Lower leg skin (tissue), 4 donors: ENCODE measurements around the gene BEX3. TPM values are rescaled to one million over a fixed set of nuclear protein-coding genes. Genes with fewer than 3 reads are reported as not detected.
A peak's percentile ranks its signal among the peaks of the same experiment; 100 is the strongest.
"Not testable (repeated sequence)": the region's sequence is repeated elsewhere in the genome, so short reads cannot be mapped to it uniquely, and the experiment has no call there.

ENCODE experiments used
- DNase-seq, 2 donors: peaks; one replicate each; pipeline ENCODE4 v3.0.0-alpha.2; 2019; ENCODE audit warnings: low spot score in 2 of 2
- H3K4me3 ChIP-seq: fragments of 200-600 bp; sonication (generic); 2 replicates; pipeline ENCODE4 v1.5.1; 2017; ENCODE audit warnings: mild to moderate bottlenecking, low read depth; ENCODE audit not compliant: poor library complexity, severe bottlenecking
- CTCF ChIP-seq, 3 donors: fragments of 450-650 bp; IDR thresholded peaks; one replicate each; pipeline ENCODE4 v1.5.1; 2016; ENCODE audit warnings: antibody characterized with exemption in 3 of 3, mild to moderate bottlenecking in 3 of 3, moderate library complexity in 2 of 3
- POLR2A ChIP-seq, 2 donors: fragments of 450-650 bp; IDR thresholded peaks; one replicate each; pipeline ENCODE4 v1.6.1; 2016 to 2017; ENCODE audit warnings: antibody characterized with exemption in 2 of 2, mild to moderate bottlenecking in 1 of 2, moderate library complexity in 1 of 2
- WGBS, 2 donors: methylation state at CpG; one replicate each; pipeline ENCODE4 v1.1.5; 2018; 5-methylcytosine and 5-hydroxymethylcytosine counted together
- intact Hi-C: fragments of 100-400 bp; cut with DNase I; formaldehyde crosslinking; loops from one replicate; pipeline ENCODE4 v1.15.0; 2023; ENCODE audit warnings: low total_unique reads
- total RNA-seq, 4 donors: library from RNA; depleted of rRNA; stranded (reverse); fragments of >200 nt; gene quantifications; one replicate each; pipeline ENCODE4 v1.1.0, GENCODE V29; 2016

BEX3 gene
- total RNA-seq, 4 donors from 2014 or later, result 41.4 to 66.6 (median 57.3) TPM

GRCh38 chrX:103404231-103405008 lies 28.1 kb downstream of the BEX3 start:
- peak in 1 of 2 donors; percentile 37 for DNase-seq
- TF ChIP-seq POLR2A (IDR thresholded peaks at IDR 0.05) (no peak), CTCF (IDR thresholded peaks at IDR 0.05) (no peak)

GRCh38 chrX:103405009-103405333 lies 28.6 kb downstream of the BEX3 start:
- WGBS, 2 donors, result 0 to 21% methylated on average over 5 to 7 of the region's 7 CpGs
- TF ChIP-seq CTCF (IDR thresholded peaks at IDR 0.05), result no peak
- no peak for TF ChIP-seq POLR2A (IDR thresholded peaks at IDR 0.05)
- DNase-seq, result no peak
- H3K4me3 ChIP-seq, result no peak overlapping the region
- intact Hi-C loops, result no loop called here

More at GRCh38 chrX:103404231-103405008, 28.1 kb downstream of the BEX3 start:
- WGBS, 2 donors, result 0 to 25% methylated on average over 19 of the region's 19 CpGs
- intact Hi-C loops, result no loop called here
- no peak overlapping the region for H3K4me3 ChIP-seq

- WGBS, 2 donors, result 57 to 63% methylated on average over 1 of the region's 1 CpG
- DNase-seq, result no peak
- TF ChIP-seq POLR2A (IDR thresholded peaks at IDR 0.05), result no peak
- no peak for TF ChIP-seq CTCF (IDR thresholded peaks at IDR 0.05)
- intact Hi-C loops, result no loop called here
- no peak overlapping the region for H3K4me3 ChIP-seq
These were observed 29.9 kb downstream of the BEX3 start for GRCh38 chrX:103406256-103406655.

GRCh38 chrX:103407776-103408175 lies 31.4 kb downstream of the BEX3 start:
- H3K4me3 ChIP-seq, result no peak overlapping the region
- intact Hi-C loops, result no loop called here
- 86 to 97% methylated on average over 2 of the region's 2 CpGs for WGBS, 2 donors
- DNase-seq, result no peak
- TF ChIP-seq CTCF (IDR thresholded peaks at IDR 0.05) (no peak), POLR2A (IDR thresholded peaks at IDR 0.05) (no peak)

- H3K4me3 ChIP-seq, intact Hi-C loops, DNase-seq: not testable (repeated sequence)
- 80 to 91% methylated on average over 2 of the region's 2 CpGs for WGBS, 2 donors
These were observed 35.4 kb downstream of the BEX3 start for GRCh38 chrX:103411721-103412120.

- no peak for DNase-seq
- no peak overlapping the region for H3K4me3 ChIP-seq
- TF ChIP-seq CTCF (IDR thresholded peaks at IDR 0.05), result no peak
- TF ChIP-seq POLR2A (IDR thresholded peaks at IDR 0.05), result no peak
- 69 to 70% methylated on average over 4 to 8 of the region's 8 CpGs for WGBS, 2 donors
- intact Hi-C loops, result no loop called here
These were observed 37.5 kb downstream of the BEX3 start for GRCh38 chrX:103413705-103414387.
